HL-60 (cell line): Measurements from ENCODE around the gene STT3B.

ENCODE experiments used
- DNase-seq, 2 experiments: peaks; one replicate each; pipeline ENCODE4 v3.0.0-alpha.2; 2010 to 2020; ENCODE audit warnings: low read depth in 1 of 2, low spot score in 1 of 2
- H3K27ac ChIP-seq: fragments of 250-450 bp; sonication (Bioruptor Pico); replicated peaks from 2 replicates; pipeline ENCODE4 v1.5.1; 2020; ENCODE audit warnings: mild to moderate bottlenecking, moderate library complexity
- H3K27me3 ChIP-seq: fragments of 250-450 bp; sonication (Bioruptor Pico); 2 replicates; pipeline ENCODE4 v1.5.1; 2021; ENCODE audit warnings: mild to moderate bottlenecking, moderate library complexity; ENCODE audit not compliant: insufficient read depth, poor library complexity, severe bottlenecking
- H3K4me3 ChIP-seq: replicated peaks from 2 replicates; pipeline ENCODE4 v1.5.1; 2011; ENCODE audit warnings: mild to moderate bottlenecking, control low read depth, low read length; ENCODE audit not compliant: insufficient read depth
- CTCF ChIP-seq: IDR thresholded peaks from one replicate; pipeline ENCODE4 v1.5.1; 2011; ENCODE audit warnings: low read length, control low read depth, inconsistent platforms; ENCODE audit not compliant: insufficient read depth
- GABPA ChIP-seq: IDR thresholded peaks from 2 replicates; pipeline ENCODE4 v1.6.1; 2012; ENCODE audit warnings: low read depth
- POLR2AphosphoS5 ChIP-seq: IDR thresholded peaks from 2 replicates; pipeline ENCODE4 v1.6.1; 2012; ENCODE audit warnings: low read depth
- REST ChIP-seq: IDR thresholded peaks from 2 replicates; pipeline ENCODE4 v1.6.1; 2012; ENCODE audit warnings: low read depth; ENCODE audit not compliant: insufficient replicate concordance
- SPI1 ChIP-seq: IDR thresholded peaks from 2 replicates; pipeline ENCODE4 v1.6.1; 2012; ENCODE audit warnings: low read depth, mild to moderate bottlenecking, borderline replicate concordance

The STT3B gene

GRCh38 chr3:31680072-31680870 is 147.5 kb downstream of the STT3B start:
- no peaks in the 10 kb centered on the region for H3K27me3 ChIP-seq
- H3K4me3 ChIP-seq = no peak overlapping the region
- H3K27ac ChIP-seq = no peak overlapping the region
- TF ChIP-seq SPI1 (no peak), GABPA (no peak), POLR2AphosphoS5 (no peak), REST (no peak), CTCF (no peak)
- no peak for DNase-seq
